HFFc6 (cell line): ENCODE data around the gene MYOG. TPM values are rescaled to one million over a fixed set of nuclear protein-coding genes. Genes with fewer than 3 reads are reported as not detected.
A peak's percentile ranks its signal among the peaks of the same experiment; 100 is the strongest.

Experiments
- DNase-seq: peaks from one replicate; pipeline ENCODE4 v3.0.0-alpha.2; 2018
- H3K27ac Mint-ChIP-seq: 2 replicates; pipeline ENCODE4 v1.8.0; 2020; ENCODE audit warnings: mild to moderate bottlenecking, mixed read lengths
- H3K27me3 Mint-ChIP-seq: 2 replicates; pipeline ENCODE4 v1.8.0; 2021; ENCODE audit warnings: mild to moderate bottlenecking, moderate library complexity, mixed read lengths; ENCODE audit not compliant: insufficient read depth
- H3K36me3 Mint-ChIP-seq: 2 replicates; pipeline ENCODE4 v1.8.0; 2021; ENCODE audit warnings: low read depth, mixed read lengths
- H3K4me1 Mint-ChIP-seq: 2 replicates; pipeline ENCODE4 v1.8.0; 2020; ENCODE audit warnings: low read depth, mixed read lengths
- H3K4me3 Mint-ChIP-seq: 2 replicates; pipeline ENCODE4 v1.8.0; 2020; ENCODE audit warnings: mild to moderate bottlenecking, moderate library complexity, mixed read lengths
- H3K9me3 Mint-ChIP-seq: 2 replicates; pipeline ENCODE4 v1.8.0; 2020; ENCODE audit warnings: mild to moderate bottlenecking, mixed read lengths
- total RNA-seq, 6 experiments: library from RNA; stranded (reverse); fragmentation: NEBNext Ultra II Directional; extraction: Animal tissue kit (Norgen Biotek cat#: 25700); gene quantifications; 2 replicates in 1 of 6; 3 replicates in 5 of 6; pipeline ENCODE4 v1.2.3, GENCODE V29; 2021
- TF ChIP-seq, protein P1 (sequence below): fragments of 200-600 bp; sonication (generic); IDR thresholded peaks from 2 replicates; pipeline ENCODE4 v1.5.0; 2021; ENCODE audit warnings: antibody characterized with exemption, mild to moderate bottlenecking

MYOG gene
- total RNA-seq, 6 experiments from 2014 or later: not detected

DNA sequence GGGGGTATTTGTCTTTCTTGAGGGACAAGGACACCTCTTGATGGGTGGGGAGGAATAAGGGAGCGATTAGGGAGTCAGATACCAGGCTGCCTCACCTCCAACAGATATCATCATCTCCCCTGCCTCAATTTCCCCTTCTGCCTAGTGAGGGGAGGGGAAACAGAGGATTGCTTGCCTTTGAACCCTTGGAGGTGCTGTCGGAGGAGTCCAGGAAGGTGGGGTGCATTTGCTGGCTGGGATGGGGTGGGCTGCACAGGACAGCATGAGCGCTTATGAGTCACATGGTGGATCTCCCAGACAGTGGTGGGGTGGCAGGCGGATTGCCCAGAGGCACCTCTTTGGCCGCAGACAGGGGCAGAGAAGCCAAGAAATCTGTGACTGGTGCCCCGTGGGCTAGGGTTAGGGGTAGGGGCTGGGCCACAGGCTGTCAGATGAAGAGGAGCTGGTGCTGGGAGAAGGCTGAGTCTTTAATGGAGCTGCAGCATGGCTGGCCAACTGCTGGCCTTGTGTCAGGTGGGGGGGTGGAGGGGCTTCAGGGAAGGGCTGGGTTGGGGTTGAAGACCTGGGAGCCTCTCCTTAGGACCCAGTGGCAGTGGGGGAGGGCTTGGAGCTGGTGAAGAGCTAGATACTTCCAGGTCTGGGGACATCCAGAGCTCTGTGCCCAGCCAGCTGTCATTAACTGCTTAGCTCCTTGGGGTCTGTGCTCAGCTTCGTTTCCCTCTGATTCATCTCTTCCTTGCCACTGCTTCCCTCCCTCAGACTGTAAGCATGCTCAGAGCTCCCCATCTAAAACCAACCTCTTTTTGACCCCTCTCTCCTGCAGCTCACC, 34.7 kb upstream of the MYOG start:
- Mint-ChIP-seq H3K27ac (no peak overlapping the region), H3K27me3 (peaks cover 43% of the 10 kb centered on the region), H3K36me3 (no peaks in the 10 kb centered on the region), H3K4me1 (peaks cover 10% of the 10 kb centered on the region), H3K4me3 (no peak overlapping the region), H3K9me3 (no peaks in the 10 kb centered on the region)
- DNase-seq: no peak
- TF ChIP-seq, protein P1, sequence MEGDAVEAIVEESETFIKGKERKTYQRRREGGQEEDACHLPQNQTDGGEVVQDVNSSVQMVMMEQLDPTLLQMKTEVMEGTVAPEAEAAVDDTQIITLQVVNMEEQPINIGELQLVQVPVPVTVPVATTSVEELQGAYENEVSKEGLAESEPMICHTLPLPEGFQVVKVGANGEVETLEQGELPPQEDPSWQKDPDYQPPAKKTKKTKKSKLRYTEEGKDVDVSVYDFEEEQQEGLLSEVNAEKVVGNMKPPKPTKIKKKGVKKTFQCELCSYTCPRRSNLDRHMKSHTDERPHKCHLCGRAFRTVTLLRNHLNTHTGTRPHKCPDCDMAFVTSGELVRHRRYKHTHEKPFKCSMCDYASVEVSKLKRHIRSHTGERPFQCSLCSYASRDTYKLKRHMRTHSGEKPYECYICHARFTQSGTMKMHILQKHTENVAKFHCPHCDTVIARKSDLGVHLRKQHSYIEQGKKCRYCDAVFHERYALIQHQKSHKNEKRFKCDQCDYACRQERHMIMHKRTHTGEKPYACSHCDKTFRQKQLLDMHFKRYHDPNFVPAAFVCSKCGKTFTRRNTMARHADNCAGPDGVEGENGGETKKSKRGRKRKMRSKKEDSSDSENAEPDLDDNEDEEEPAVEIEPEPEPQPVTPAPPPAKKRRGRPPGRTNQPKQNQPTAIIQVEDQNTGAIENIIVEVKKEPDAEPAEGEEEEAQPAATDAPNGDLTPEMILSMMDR: no peak

DNA sequence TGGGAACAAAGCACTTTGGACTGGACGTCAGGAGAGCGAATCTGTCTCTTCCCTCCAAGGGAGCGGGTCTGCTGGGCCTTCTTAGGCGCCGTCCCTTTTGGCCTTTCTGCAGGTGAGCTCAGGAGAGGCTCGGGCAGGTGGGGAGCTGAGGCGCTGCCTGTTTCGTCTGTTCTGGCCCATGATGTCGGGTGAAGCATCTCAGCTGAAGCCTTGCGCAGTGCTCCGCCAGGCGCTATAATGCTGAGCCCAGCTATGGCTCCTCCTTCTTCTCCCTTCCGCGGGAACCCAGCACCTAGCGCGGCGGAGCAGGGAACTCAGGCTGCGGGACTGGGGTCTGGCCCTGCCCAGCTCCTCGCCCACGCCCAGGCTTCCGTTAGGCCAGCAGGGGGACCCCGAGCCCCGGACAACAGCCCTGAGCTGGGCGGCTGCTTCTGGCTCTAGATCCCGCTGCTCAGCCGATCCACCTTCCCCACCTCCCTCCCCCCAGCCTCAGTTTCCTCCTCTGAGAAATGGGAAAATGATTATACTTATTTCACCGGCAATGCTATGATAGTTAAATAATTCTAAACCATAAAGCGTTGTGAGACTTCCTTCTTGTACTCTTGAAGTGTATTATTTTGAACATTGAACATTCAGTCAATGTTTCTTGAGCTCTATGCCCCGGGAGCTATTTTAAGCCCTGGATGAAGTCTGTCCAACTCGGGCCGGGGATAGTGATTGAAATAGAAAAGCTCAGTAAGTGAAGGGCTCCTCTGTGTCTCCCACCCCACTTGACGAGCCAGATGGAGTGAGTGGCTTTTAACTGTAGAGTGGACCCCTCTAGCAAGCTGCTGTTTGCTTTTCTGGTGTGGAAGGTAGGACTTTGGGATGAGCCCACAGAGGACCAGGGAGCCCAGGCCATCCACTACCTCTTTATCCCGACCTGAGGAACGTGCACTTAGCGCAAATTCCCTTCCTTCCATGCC, 32.1 kb upstream of the MYOG start:
- Mint-ChIP-seq H3K36me3 (no peaks in the 10 kb centered on the region), H3K9me3 (no peaks in the 10 kb centered on the region), H3K4me3 (no peak overlapping the region), H3K27me3 (peaks cover 39% of the 10 kb centered on the region), H3K4me1 (no peaks in the 10 kb centered on the region), H3K27ac (no peak overlapping the region)
- TF ChIP-seq, protein P1: peak; percentile 87
- peak; percentile 45 for DNase-seq

DNA sequence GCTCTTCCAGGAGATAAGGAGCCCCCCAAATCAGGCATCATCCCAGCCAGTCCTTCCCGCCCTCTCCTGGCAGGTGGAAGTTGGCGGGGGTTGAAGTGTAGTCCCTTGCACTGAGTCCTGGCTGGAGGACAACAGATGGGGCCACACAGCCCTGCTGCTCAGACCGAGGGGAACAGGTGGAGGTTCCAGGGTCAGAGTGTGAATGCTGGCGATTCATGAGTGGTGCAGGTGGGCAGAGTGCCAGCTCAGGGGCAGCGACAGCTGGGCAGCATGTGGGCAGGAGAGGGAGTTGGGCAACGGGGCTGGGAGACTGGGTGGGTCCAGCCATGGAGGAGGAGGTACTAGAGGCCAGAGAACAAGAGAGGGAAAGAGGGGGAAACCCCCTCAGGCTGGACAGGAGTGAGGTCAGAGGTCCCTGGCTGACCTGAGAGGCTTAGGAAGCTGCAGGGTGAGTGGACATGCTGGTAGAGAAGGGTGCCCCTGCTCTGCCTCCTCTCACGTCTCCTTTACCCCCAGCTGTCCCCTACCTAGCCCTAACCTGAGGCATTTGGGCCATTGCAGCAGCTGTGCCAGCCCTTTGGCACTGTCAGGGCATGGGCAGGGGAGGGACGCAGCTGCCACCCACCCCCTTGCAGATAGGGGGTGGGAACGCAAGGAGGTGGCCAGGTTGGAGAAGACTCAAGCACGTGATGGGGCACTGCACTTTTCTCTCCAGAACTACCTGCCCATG, 30.4 kb upstream of the MYOG start:
- H3K4me1 Mint-ChIP-seq: no peaks in the 10 kb centered on the region
- DNase-seq: no peak

DNA sequence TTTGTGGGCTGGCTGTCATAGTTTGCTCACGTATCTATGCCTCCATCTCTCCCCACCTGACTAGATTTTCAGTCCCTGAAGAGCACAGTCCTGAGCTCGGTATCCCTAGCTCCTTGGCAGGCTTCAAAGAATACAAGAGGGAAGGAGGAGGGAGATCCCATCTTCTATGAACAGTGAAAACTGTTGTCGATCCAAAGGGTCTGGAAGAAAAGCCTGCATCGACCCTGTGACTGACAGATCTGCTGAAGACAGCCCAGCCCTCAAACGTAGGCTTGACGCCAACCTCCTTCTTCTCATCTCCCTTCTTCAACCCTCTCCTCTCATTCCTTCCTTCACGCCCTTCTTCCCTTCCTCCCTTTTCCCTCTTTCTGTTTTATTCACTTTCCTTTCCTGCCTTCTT, 28.4 kb upstream of the MYOG start:
- Mint-ChIP-seq H3K4me1 (no peaks in the 10 kb centered on the region), H3K4me3 (no peak overlapping the region), H3K9me3 (no peaks in the 10 kb centered on the region), H3K27ac (no peak overlapping the region), H3K36me3 (no peaks in the 10 kb centered on the region), H3K27me3 (peaks cover 44% of the 10 kb centered on the region)
- TF ChIP-seq, protein P1: no peak
- no peak for DNase-seq

More for the DNA sequence above, 30.4 kb upstream of the MYOG start:
- TF ChIP-seq, protein P1: no peak
- Mint-ChIP-seq H3K27ac (no peak overlapping the region), H3K36me3 (no peaks in the 10 kb centered on the region), H3K9me3 (no peaks in the 10 kb centered on the region), H3K4me3 (no peak overlapping the region), H3K27me3 (peaks cover 38% of the 10 kb centered on the region)

DNA sequence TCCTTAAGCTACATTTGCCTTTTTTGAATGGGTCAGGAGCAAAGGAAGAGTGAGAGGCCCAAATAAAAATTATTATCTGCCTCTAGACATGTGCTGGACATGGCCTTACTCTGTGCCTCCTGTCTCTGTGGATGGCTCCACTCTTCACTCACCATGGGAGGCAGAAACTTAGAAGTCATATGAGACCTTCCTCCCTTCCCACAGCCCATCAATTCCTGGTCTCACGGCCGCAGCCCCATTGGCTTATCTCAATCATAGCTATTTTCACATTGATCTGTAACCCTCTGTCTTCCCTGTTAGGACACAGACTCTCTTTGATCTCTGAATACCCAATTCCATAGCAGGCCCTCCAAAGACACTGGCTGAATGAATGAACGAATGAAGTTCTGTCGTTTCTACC, 27.5 kb upstream of the MYOG start:
- H3K4me1 Mint-ChIP-seq: no peaks in the 10 kb centered on the region
- H3K27me3 Mint-ChIP-seq: peaks cover 47% of the 10 kb centered on the region
- H3K4me3 Mint-ChIP-seq: no peak overlapping the region
- TF ChIP-seq, protein P1: no peak
- DNase-seq: no peak
- no peaks in the 10 kb centered on the region for H3K9me3 Mint-ChIP-seq
- H3K27ac Mint-ChIP-seq: no peak overlapping the region
- H3K36me3 Mint-ChIP-seq: no peaks in the 10 kb centered on the region
